HG03039 (cell line): ENCODE data around the gene XPC.

Experiments
- ATAC-seq: cut with Tn5 transposase; IDR thresholded peaks from one replicate; pipeline ENCODE4 v1.9.1; 2021; ENCODE audit warnings: mild to moderate bottlenecking, moderate library complexity; ENCODE audit not compliant: unreplicated experiment

XPC gene

DNA sequence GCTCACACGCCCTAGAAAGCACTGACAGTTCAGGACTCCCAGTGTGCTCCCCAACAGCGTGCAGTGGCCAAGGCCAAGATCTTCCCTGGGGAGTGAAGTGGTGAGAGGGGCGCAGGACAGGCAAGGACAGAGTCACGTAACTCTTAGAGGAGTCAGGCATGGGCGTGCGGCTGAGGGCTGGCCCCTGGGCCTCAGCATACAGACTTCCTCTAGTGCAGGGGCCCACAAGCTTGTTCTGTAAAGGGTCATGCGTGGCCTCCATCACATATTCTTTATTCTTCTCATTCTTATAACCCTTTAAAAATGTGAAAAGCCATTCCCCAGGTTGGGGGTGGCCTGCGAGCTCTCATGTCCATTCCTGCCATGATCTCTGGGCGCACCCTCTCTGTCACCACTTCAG, 28.3 kb downstream of the XPC start:
- no peak for ATAC-seq

- ATAC-seq = no peak
These were observed 30.1 kb downstream of the XPC start for GRCh38 chr3:14148041-14148985.

DNA sequence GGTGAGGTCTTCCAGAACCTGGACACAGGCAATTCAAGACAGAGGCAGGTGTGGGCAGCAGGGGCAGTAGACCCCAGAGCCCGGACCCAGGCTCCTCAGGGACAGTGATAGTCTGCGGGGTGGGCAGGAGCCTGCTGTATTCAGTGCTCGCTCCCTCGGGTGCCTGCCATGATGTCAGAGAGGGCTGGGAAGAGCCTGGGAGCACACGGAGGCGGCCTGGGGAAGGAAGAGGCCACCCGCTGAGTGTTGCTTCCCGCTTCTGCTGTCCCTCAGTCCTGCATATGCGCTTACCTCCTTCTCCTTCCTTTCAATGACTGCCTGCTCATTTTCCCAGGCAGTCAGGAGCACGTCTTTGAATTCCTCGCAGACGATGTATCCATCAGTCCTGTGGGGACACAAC, 30.8 kb downstream of the XPC start:
- no peak for ATAC-seq

GRCh38 chr3:14147066-14147435, 31.4 kb downstream of the XPC start:
- ATAC-seq = no peak

GRCh38 chr3:14146381-14147065, 31.9 kb downstream of the XPC start:
- no peak for ATAC-seq

GRCh38 chr3:14145670-14146380, 32.6 kb downstream of the XPC start:
- ATAC-seq = no peak

DNA sequence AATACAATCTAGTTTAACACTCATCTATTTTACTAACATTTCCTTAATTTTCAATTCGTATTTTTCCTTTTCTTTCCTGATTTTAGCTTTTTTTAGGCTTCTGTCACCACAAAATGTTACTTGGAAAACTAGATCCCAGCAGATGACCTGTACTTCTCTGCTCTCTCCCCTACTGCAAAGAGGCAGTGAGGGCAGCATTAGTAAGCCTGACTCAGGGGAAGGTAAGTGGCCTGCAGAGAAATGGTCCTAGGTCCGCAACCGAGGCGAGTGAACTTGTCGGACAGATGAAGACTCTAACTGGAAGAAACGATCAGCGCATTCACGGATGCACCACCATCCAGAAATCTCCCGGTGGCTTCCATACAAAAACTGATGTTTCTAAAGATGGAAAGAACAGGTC, 33.2 kb downstream of the XPC start:
- ATAC-seq = no peak

DNA sequence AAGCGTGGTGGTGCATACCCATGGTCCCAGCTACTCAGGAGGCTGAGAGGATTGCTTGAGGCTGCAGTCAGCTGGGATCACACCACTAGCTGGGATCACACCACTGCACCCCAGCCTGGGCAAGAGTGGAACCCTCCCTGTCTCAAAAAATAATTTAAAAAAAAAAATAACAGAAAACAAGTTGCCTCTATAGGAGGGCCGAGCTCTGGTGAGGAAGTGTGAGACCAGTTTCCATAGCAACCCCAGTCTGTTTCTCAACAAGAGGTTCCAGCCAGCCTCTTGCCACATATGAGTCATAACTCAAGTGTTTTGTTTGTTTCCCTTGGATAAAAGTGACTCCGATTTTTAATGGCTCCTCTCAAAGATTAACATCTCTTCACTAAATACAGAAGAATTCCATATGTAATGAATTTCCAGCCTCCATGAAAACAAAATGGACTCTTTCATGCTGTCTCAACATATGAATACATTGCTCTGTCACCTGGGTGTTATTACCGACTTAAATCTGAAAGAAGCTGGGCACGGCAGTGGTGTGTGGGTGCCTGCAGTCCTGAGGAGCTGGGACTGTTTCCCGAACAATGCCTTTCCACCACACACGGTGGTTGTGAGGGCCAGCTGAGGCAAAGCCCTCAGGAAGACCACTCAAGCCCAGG, 33.9 kb downstream of the XPC start:
- ATAC-seq = peak; percentile 92

DNA sequence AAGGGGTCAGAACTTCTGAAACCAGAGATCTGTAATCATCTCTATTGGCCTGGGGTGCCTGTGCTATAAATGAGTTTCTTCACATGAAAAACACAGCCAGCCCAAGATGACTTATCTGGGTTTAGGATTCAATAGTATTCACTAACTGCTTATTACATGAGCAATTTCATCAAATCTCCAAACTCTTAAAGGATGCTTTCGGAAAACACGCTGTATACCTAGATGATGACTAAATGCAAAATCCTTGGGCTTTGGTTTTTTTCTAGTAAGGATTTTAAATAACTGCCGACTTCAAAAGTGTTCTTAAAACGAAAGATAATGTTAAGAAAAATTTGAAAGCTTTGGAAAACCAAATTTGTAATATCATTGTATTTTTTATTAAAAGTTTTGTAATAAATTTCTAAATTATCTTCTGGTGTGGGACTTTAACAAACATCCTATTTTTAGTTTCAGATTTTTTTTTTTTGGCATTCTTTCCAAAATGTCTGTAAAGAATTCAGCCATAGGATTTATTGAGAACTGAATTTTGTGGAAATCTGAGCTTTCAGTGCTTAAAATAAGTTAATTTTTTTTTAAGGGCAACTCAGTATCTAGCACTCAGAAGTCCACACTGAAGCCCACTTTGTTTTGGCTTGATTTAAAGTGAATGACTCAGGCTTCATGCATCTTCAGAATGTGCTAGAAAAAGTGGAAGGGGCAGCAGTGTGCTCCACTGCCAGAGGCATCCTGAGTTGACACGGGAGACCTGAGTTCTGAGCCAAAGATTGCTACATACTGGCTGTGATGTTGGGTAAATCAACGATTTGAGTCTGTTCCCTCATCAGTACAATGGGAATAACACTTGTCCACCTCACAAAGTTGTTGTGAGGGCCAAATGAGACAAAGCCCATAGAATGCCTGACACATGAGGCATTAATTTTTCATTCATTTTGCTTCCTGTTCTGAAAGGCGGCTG, 34.9 kb downstream of the XPC start:
- ATAC-seq = no peak

- no peak for ATAC-seq
These were observed 35.7 kb downstream of the XPC start for GRCh38 chr3:14142567-14143270.

GRCh38 chr3:14141602-14142341, 36.6 kb downstream of the XPC start:
- no peak for ATAC-seq

GRCh38 chr3:14141144-14141543, 37.3 kb downstream of the XPC start:
- ATAC-seq = no peak

GRCh38 chr3:14140668-14141067, 37.7 kb downstream of the XPC start:
- no peak for ATAC-seq

GRCh38 chr3:14139771-14140170, 38.6 kb downstream of the XPC start:
- ATAC-seq = no peak

DNA sequence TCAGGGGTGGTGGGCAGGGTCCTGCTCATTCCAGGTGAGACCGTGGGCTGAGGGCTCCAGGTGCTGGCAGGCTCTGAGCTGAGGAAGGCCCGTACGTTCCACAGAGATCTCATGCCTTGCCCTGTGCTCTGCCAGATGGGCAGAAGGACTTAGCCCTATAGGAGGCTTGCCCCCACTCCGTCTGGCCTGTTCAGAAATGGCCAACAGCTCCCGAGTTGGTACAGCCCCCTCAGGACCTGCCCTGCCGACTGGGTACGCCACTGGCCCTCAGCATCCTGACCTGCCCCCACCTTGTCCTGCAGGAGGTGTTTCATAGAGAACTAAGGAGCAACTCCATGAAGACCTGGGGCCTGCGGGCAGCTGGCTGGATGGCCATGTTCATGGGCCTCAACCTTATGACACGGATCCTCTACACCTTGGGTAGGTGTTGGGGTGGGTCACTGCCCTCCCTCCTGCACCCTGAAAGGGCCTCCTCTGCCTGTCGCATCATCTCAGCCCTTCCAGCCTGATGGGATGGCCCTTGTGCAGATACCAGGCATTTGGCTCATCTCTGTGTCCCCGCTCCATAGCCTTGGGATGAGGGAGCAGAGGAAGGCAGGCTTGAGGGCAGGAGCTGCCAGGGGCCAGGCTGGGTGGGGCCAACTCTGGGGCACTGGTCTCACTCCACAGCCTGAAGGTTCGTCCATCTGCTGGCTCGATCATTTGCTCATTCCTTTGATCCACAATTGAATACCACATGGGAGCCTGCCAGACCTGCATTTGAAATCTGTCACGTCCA, 39.3 kb downstream of the XPC start:
- no peak for ATAC-seq

DNA sequence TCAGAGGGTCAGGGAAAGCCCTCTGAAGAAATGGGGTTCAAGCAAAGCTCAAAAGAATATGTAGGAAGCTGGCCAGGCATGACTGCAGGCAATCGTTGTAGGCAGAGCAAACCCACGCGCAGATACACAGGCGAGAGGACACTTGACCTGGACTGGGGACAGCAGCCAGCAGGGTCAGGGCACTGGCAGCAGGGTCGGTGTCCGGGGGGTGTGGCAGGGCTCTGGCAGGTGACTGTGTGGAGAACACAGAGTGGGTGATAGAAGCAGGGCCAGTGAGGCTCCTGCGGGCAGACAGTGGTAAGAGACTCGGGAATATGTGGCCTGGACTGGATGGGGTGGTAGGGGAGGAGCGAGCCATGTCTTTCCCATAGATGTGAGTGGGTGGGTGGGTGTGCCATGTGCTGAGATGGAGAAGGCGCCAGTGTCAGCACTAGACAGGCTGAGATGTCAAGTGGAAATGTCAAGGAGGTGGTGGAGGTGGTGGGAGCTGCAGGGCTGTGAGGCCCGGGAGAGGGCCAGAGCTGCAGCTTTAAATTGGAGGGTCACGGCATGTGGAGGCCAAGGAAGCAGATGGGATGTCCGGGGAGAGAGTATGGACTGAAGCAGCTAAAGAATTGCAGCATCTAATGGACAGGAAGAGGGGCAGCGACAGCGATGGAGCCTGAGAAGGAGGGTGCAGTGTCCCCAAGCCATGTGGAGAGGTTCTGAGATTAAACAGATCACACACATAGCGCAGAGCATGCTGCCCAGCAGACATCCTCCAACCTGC, 40.1 kb downstream of the XPC start:
- ATAC-seq = no peak

DNA sequence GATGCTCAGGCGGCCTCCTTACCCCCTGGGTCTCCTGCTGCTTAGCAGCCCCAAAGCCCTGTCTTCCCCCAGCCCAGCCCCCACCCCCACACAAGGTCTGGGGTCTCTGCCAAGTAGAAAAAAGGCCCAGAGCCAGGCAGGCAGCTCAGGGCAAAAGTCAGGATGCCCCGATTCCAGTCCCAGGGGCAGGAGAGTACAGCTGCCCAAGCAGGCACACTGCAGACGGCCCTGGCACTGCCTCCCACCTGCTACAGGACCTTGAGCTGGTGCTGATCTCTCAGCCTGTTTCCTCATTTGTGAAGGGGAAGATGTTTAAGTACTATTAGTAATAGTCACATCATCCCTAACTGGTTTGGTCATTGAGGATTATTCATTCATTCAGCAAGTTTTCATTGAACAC, 41.0 kb downstream of the XPC start:
- no peak for ATAC-seq
